GM10266 (cell line): Measurements from ENCODE around the gene MAPK8IP1.

Experiments used
- DNase-seq: peaks from one replicate; pipeline ENCODE4 v3.0.0; 2012; ENCODE audit errors: extremely low spot score
- TF ChIP-seq, protein P1 (sequence below): IDR thresholded peaks from 2 replicates; pipeline ENCODE4 v1.5.1; 2012; ENCODE audit warnings: mild to moderate bottlenecking, low read depth; ENCODE audit not compliant: control insufficient read depth, insufficient read depth; ENCODE audit errors: missing control alignments

MAPK8IP1 gene

DNA sequence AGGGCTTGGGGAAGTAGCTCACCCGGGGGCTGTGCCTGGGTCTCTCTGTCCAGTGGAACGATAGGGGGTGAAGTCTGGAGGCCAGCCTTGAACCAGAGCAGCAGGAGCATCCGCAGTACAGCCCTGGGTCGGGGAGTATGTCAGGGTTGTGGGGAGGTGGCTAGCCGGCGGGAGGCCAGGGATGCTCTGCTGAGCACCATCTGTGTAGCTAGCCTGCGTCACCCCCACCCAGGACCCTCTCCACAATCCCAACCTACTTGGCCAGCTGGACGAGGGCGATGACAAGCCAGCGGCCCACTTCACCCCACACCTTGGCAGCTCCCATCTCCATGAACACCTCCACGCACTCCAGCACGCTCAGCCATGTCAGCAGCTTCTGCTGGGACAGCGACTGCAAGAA is 30.0 kb downstream of the MAPK8IP1 start:
- TF ChIP-seq, protein P1, sequence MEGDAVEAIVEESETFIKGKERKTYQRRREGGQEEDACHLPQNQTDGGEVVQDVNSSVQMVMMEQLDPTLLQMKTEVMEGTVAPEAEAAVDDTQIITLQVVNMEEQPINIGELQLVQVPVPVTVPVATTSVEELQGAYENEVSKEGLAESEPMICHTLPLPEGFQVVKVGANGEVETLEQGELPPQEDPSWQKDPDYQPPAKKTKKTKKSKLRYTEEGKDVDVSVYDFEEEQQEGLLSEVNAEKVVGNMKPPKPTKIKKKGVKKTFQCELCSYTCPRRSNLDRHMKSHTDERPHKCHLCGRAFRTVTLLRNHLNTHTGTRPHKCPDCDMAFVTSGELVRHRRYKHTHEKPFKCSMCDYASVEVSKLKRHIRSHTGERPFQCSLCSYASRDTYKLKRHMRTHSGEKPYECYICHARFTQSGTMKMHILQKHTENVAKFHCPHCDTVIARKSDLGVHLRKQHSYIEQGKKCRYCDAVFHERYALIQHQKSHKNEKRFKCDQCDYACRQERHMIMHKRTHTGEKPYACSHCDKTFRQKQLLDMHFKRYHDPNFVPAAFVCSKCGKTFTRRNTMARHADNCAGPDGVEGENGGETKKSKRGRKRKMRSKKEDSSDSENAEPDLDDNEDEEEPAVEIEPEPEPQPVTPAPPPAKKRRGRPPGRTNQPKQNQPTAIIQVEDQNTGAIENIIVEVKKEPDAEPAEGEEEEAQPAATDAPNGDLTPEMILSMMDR = no peak
- DNase-seq = no peak

DNA sequence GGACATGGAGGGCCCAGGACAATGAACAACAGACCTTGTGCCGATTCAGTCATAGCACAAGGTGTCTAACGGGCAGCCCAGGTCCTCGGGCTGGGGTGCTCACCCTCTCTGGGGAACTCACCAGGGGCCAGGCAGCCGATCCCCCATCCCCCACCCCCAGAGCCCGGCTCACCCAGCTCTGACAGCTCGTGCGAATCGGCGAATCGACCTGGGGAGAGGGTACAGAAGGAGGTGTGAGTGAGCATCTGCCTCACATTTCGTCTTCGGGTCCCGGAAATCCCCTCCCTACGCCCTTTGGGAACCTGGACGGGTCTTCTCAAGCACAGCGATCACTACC is 31.8 kb downstream of the MAPK8IP1 start:
- peak; percentile 34 for DNase-seq
- TF ChIP-seq, protein P1 = no peak

DNA sequence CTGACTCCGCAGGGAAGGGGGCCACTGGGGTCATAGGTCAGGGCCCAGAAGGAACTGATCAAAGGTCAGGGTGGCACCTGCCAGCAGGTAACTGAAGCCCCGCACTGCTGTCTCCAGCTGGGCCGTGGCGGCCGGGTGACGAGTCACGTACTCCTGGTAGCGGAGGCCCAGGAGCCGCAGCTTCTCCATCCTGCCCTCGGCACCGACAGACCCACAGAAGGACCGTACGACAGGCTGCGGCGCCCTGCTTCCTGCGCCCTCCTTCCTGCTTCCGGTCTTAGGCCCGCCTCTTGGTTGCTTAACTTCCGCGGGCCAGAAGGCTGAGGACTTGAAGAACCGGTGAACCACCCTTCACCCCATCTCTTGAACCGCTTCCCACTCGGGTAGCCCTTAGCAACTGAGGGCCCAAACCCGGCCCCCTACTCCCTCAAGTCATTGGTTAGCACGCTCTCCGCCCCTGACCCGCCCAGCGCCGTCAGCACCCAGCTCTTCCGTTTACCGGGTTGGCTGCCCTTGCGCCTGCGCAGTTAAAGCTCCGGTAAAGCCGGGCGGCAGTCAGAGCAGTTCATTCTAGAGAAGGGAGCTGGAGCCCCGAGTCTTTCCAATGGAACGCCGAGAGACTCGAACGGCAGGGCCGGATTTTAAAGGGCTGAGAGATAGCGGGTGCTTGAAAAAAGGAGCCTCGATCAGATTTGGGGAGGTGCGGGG is 32.3 kb downstream of the MAPK8IP1 start, which contains the start of gene PEX16:
Gene PEX16, minus strand, starts transcription at position 255 of the 708 bp plus-strand sequence. Its CDS starts 66 bp downstream, at position 189.
- peak; percentile 98 for DNase-seq

DNA sequence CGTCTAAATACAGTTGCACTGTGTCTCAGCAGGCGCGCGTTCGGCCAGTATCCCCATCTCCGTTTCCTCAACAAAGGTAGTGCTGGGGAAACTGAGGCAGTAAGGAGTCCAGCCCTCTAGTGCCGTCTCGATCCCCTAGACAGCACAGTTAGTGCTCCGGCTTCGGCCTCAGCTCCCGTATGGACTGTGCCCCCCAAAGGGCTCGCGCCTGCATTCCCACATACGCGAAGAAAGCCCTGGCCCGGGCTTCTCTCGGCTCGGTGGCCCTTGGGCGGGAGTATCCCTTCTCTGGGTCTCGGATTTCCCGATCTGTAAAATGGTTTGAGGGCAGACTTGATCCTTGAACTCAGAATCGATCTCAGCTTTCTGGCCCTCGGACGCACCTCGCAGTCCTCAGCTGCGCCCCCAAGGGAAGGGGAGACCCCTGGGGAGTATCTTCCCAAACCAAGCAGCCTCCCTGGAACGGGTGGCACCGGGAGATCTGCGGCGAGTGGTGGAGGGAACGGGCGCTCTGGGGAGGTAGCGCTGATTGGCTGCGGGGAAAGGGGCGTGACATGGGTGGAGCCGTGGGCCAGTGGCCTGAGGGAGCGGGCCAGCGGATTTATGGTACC is 33.0 kb downstream of the MAPK8IP1 start:
- TF ChIP-seq, protein P1 = no peak
- DNase-seq = peak; percentile 89

More for the DNA sequence above, 32.3 kb downstream of the MAPK8IP1 start, which contains the start of gene PEX16:
- TF ChIP-seq, protein P1 = no peak

DNA sequence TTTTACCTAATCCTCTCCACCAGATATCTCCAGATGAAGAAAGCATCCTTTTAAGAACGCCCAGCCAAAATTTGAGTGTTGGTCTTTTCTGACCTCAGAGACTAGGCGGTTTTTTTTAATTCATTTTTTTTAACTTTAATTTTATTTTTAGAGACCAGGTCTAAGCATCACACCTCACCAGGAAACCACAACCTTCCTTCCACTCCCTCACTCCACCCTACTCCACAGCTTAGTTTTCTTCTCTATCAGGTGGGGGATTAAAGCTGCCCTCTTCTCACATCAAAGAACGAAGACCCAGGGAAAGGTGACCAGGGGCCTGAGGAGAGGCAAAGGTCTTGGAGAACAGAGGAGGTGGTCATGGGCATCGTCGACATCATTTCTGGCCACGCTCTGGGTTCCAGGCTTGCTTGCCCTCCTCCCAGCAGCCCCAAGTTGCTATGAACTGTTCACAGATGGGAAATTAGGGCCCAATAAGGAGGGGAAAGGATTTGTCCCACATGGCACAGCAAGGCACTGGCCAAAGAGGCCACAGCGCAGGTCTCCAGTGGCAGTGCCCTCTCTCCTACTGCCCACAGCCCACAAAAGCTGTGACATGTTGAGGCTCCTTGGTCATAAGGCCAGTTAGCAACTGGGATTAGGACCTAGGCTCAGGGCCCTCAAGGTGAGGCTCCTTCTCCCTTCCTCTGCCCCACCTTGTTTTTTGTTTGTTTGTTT is 33.7 kb downstream of the MAPK8IP1 start:
- TF ChIP-seq, protein P1 = no peak
- no peak for DNase-seq

DNA sequence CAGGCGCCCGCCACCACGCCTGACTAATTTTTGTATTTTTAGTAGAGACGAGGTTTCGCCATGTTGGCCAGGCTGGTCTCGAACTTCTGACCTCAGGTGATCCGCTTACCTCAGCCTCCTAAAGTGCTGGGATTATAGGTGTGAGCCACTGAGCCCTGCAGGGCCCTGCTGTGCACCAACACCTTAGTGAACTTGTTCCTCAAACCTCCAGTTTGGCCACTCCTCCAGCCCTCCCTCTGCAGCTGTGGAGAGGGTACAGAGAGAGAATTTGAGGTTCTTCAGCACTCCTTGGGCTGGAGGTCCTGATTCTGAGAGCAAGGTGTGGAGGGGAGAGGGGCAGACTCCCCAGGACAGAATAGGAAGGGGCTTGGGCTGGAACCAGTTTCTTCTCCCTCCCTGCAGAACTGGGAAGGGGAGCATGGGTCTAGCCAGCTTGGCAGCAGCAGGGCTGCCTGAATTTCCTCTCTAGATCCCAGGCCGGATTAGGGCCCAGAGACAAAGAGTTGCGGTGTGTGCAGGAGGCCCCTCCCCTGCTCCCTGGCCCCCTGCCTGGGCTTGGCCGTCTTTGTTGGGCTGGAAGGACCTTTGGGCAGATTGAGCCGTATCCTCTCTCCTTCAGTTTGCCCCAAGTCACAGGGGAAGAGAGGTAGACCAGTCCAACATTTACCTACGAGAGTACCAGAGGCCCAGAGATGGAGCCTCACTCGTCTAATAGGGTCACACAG is 34.5 kb downstream of the MAPK8IP1 start:
- TF ChIP-seq, protein P1 = no peak
- no peak for DNase-seq
